HepG2 (cell line): ENCODE results near the gene SPACA4. TPM values are rescaled to one million over a fixed set of nuclear protein-coding genes. Genes with fewer than 3 reads are reported as not detected.

Source experiments
- ATAD3A ChIP-seq: sonication (generic); formaldehyde crosslinking; IDR thresholded peaks from 2 replicates; pipeline ENCODE4 v1.4.0; 2020; ENCODE audit warnings: missing genetic modification reagents
- CHD4 ChIP-seq: fragments of 200-600 bp; sonication (generic); IDR thresholded peaks from 2 replicates; pipeline ENCODE4 v1.7.0; 2017; ENCODE audit warnings: mild to moderate bottlenecking, low read length, borderline replicate concordance
- HNF4A ChIP-seq: sonication (generic); formaldehyde crosslinking; IDR thresholded peaks from 2 replicates; pipeline ENCODE4 v1.4.0; 2020; ENCODE audit warnings: missing genetic modification reagents
- KLF9 ChIP-seq: IDR thresholded peaks from 2 replicates; pipeline ENCODE4 v1.6.1; 2016; ENCODE audit warnings: low read depth
- SMAD1 ChIP-seq: sonication (generic); formaldehyde crosslinking; IDR thresholded peaks from 2 replicates; pipeline ENCODE4 v1.4.0; 2020; ENCODE audit warnings: missing genetic modification reagents, low read depth, mild to moderate bottlenecking, borderline replicate concordance
- ZMYM4 ChIP-seq: sonication (generic); formaldehyde crosslinking; IDR thresholded peaks from 2 replicates; pipeline ENCODE4 v1.8.1; 2023; ENCODE audit warnings: mild to moderate bottlenecking, missing genetic modification reagents
- ZNF263 ChIP-seq: sonication (generic); formaldehyde crosslinking; IDR thresholded peaks from 2 replicates; pipeline ENCODE4 v1.4.0; 2020; ENCODE audit warnings: missing genetic modification reagents
- ZNF44 ChIP-seq: sonication (generic); formaldehyde crosslinking; IDR thresholded peaks from 2 replicates; pipeline ENCODE4 v1.5.1; 2020; ENCODE audit warnings: mild to moderate bottlenecking, missing genetic modification reagents
- ZNF577 ChIP-seq: sonication (generic); formaldehyde crosslinking; IDR thresholded peaks from 2 replicates; pipeline ENCODE4 v1.4.0; 2020; ENCODE audit warnings: mild to moderate bottlenecking, low read depth, missing genetic modification reagents, borderline replicate concordance
- ZNF749 ChIP-seq: sonication (generic); formaldehyde crosslinking; IDR thresholded peaks from 2 replicates; pipeline ENCODE4 v1.8.0; 2022; ENCODE audit warnings: mild to moderate bottlenecking, missing genetic modification reagents, moderate library complexity, borderline replicate concordance
- ZNF883 ChIP-seq: sonication (generic); formaldehyde crosslinking; IDR thresholded peaks from 2 replicates; pipeline ENCODE4 v1.5.1; 2020; ENCODE audit warnings: mild to moderate bottlenecking, missing genetic modification reagents; ENCODE audit errors: not compliant biosample characterization
- polyA plus RNA-seq, 8 experiments: library from polyadenylated mRNA; depleted of rRNA in 3 of 8; stranded (reverse) in 7 of 8; unstranded in 1 of 8; fragments of >200 nt; fragmentation: Illumina TruSeq in 4 of 8; extraction: Trizol in 4 of 8; gene quantifications; 2 replicates each; pipeline versions ENCODE4 v1.2.1 to v1.2.3, GENCODE V29; 2011 to 2016; ENCODE audit warnings: low read depth in 4 of 8, missing spikeins in 1 of 8, mixed read lengths in 1 of 8; ENCODE audit not compliant: insufficient read depth in 1 of 8
- total RNA-seq, 5 experiments: library from RNA; depleted of rRNA; stranded (reverse); fragments of >200 nt; fragmentation: Illumina TruSeq; extraction: Trizol; gene quantifications; 2 replicates each; pipeline ENCODE4 v1.2.3, GENCODE V29; 2016; ENCODE audit warnings: low read depth in 1 of 5
- TF ChIP-seq, protein P1 (sequence below): sonication (generic); formaldehyde crosslinking; conservative IDR thresholded peaks from 2 replicates; pipeline ENCODE4 v1.4.0; 2020; ENCODE audit warnings: missing genetic modification reagents
- TF ChIP-seq, protein P2 (sequence below): IDR thresholded peaks from 2 replicates; pipeline ENCODE4 v1.6.1; 2012; ENCODE audit warnings: low read depth, low read length, improper control_type of control experiment
- TF ChIP-seq, protein P3 (sequence below): sonication (generic); formaldehyde crosslinking; IDR thresholded peaks from 2 replicates; pipeline ENCODE4 v1.5.1; 2020; ENCODE audit warnings: missing genetic modification reagents, mild to moderate bottlenecking, borderline replicate concordance
- TF ChIP-seq, protein P4 (sequence below): sonication (generic); IDR thresholded peaks from 2 replicates; pipeline ENCODE4 v1.6.1; 2016; ENCODE audit warnings: low read depth, borderline replicate concordance
- TF ChIP-seq, protein P5 (sequence below): sonication (generic); formaldehyde crosslinking; IDR thresholded peaks from 2 replicates; pipeline ENCODE4 v1.4.0; 2020; ENCODE audit warnings: missing genetic modification reagents, borderline replicate concordance
- TF ChIP-seq, protein P6 (sequence below): sonication (generic); formaldehyde crosslinking; IDR thresholded peaks from 2 replicates; pipeline ENCODE4 v1.8.0; 2022; ENCODE audit warnings: missing genetic modification reagents, mild to moderate bottlenecking, moderate library complexity, borderline replicate concordance

Gene SPACA4
- total and polyA plus RNA-seq, 2 of the 13 experiments (the other 11 are each of a cell fraction or from before 2014, with no cell fraction given): not detected

DNA sequence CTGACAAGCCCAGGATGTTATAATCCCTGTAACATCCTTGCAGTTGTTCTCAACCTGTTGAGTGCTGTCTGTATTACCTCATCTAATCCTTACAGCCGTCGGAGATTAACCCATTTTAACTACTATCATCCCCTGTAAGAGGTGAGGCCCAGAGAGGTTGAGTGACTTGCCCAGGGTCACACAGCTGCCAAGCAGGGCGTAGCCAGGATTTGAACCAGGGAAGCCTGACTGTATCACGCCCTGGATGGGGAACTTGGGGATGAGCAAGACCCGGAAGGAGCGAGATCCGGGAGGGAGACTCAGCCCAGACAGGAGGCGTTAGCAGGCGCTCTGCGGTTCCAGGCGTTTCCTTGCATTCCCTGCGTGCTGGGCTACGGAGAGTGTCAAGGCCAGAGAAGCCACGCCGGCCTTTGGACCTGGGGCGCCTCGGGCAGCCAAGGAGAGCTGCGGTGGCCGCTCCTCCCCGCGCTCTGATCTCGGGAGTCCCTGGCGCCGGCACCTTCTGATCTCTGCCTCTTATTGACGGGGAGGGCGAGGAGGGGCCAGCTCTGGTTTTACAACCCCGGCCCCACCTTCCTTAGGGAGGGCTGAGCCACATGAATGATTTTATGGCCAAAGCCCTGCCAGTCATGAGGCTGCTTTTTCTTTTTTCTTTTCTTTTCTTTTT, 48.4 kb upstream of the SPACA4 start (continued):
- TF ChIP-seq, protein P1, sequence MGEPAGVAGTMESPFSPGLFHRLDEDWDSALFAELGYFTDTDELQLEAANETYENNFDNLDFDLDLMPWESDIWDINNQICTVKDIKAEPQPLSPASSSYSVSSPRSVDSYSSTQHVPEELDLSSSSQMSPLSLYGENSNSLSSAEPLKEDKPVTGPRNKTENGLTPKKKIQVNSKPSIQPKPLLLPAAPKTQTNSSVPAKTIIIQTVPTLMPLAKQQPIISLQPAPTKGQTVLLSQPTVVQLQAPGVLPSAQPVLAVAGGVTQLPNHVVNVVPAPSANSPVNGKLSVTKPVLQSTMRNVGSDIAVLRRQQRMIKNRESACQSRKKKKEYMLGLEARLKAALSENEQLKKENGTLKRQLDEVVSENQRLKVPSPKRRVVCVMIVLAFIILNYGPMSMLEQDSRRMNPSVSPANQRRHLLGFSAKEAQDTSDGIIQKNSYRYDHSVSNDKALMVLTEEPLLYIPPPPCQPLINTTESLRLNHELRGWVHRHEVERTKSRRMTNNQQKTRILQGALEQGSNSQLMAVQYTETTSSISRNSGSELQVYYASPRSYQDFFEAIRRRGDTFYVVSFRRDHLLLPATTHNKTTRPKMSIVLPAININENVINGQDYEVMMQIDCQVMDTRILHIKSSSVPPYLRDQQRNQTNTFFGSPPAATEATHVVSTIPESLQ (CRISPR knock-in tag): no peak
- TF ChIP-seq ATAD3A (CRISPR knock-in tag) (no peak), KLF9 (CRISPR knock-in tag) (no peak), HNF4A (CRISPR knock-in tag) (peak; percentile 100), ZNF749 (CRISPR knock-in tag) (no peak), ZNF577 (CRISPR knock-in tag) (no peak), ZNF263 (CRISPR knock-in tag) (peak; percentile 97), SMAD1 (CRISPR knock-in tag) (peak; percentile 64; the same call in 1 of the 2 replicates), ZNF44 (no peak), ZMYM4 (CRISPR knock-in tag) (peak; percentile 90), CHD4 (peak; percentile 83), ZNF883 (CRISPR knock-in tag) (no peak)
- TF ChIP-seq, protein P2, sequence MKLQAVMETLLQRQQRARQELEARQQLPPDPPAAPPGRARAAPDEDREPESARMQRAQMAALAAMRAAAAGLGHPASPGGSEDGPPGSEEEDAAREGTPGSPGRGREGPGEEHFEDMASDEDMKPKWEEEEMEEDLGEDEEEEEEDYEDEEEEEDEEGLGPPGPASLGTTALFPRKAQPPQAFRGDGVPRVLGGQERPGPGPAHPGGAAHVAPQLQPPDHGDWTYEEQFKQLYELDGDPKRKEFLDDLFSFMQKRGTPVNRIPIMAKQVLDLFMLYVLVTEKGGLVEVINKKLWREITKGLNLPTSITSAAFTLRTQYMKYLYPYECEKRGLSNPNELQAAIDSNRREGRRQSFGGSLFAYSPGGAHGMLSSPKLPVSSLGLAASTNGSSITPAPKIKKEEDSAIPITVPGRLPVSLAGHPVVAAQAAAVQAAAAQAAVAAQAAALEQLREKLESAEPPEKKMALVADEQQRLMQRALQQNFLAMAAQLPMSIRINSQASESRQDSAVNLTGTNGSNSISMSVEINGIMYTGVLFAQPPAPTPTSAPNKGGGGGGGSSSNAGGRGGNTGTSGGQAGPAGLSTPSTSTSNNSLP: no peak
- TF ChIP-seq, protein P3, sequence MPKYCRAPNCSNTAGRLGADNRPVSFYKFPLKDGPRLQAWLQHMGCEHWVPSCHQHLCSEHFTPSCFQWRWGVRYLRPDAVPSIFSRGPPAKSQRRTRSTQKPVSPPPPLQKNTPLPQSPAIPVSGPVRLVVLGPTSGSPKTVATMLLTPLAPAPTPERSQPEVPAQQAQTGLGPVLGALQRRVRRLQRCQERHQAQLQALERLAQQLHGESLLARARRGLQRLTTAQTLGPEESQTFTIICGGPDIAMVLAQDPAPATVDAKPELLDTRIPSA (CRISPR knock-in tag): no peak
- TF ChIP-seq, protein P4, sequence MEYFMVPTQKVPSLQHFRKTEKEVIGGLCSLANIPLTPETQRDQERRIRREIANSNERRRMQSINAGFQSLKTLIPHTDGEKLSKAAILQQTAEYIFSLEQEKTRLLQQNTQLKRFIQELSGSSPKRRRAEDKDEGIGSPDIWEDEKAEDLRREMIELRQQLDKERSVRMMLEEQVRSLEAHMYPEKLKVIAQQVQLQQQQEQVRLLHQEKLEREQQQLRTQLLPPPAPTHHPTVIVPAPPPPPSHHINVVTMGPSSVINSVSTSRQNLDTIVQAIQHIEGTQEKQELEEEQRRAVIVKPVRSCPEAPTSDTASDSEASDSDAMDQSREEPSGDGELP: peak; percentile 68; the same call in 1 of the 2 replicates
- TF ChIP-seq, protein P5, sequence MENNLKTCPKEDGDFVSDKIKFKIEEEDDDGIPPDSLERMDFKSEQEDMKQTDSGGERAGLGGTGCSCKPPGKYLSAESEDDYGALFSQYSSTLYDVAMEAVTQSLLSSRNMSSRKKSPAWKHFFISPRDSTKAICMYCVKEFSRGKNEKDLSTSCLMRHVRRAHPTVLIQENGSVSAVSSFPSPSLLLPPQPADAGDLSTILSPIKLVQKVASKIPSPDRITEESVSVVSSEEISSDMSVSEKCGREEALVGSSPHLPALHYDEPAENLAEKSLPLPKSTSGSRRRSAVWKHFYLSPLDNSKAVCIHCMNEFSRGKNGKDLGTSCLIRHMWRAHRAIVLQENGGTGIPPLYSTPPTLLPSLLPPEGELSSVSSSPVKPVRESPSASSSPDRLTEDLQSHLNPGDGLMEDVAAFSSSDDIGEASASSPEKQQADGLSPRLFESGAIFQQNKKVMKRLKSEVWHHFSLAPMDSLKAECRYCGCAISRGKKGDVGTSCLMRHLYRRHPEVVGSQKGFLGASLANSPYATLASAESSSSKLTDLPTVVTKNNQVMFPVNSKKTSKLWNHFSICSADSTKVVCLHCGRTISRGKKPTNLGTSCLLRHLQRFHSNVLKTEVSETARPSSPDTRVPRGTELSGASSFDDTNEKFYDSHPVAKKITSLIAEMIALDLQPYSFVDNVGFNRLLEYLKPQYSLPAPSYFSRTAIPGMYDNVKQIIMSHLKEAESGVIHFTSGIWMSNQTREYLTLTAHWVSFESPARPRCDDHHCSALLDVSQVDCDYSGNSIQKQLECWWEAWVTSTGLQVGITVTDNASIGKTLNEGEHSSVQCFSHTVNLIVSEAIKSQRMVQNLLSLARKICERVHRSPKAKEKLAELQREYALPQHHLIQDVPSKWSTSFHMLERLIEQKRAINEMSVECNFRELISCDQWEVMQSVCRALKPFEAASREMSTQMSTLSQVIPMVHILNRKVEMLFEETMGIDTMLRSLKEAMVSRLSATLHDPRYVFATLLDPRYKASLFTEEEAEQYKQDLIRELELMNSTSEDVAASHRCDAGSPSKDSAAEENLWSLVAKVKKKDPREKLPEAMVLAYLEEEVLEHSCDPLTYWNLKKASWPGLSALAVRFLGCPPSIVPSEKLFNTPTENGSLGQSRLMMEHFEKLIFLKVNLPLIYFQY (CRISPR knock-in tag): 0 out of 2 replicates have a peak, but pooled peaks have one; percentile 24
- TF ChIP-seq, protein P6, sequence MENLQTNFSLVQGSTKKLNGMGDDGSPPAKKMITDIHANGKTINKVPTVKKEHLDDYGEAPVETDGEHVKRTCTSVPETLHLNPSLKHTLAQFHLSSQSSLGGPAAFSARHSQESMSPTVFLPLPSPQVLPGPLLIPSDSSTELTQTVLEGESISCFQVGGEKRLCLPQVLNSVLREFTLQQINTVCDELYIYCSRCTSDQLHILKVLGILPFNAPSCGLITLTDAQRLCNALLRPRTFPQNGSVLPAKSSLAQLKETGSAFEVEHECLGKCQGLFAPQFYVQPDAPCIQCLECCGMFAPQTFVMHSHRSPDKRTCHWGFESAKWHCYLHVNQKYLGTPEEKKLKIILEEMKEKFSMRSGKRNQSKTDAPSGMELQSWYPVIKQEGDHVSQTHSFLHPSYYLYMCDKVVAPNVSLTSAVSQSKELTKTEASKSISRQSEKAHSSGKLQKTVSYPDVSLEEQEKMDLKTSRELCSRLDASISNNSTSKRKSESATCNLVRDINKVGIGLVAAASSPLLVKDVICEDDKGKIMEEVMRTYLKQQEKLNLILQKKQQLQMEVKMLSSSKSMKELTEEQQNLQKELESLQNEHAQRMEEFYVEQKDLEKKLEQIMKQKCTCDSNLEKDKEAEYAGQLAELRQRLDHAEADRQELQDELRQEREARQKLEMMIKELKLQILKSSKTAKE: peak; percentile 88
